Gastrocnemius medialis (tissue), 4 donors: ENCODE results near the gene SDC1.

Source experiments
- POLR2A ChIP-seq, 2 donors: fragments of 450-650 bp; IDR thresholded peaks; one replicate each; pipeline ENCODE4 v1.6.1; 2017; ENCODE audit warnings: antibody characterized with exemption in 2 of 2, mild to moderate bottlenecking in 2 of 2, moderate library complexity in 2 of 2
- TF ChIP-seq, protein P1 (sequence below), 5 experiments: fragments of 450-650 bp in 3 of 5; fragments of 200-600 bp in 2 of 5; sonication (generic) in 2 of 5; IDR thresholded peaks in 4 of 5; conservative IDR thresholded peaks in 1 of 5; 1 replicate in 4 of 5; 2 replicates in 1 of 5; pipeline ENCODE4 v1.5.1; 2016 to 2019; ENCODE audit warnings: antibody characterized with exemption in 5 of 5, mild to moderate bottlenecking in 3 of 5, moderate library complexity in 3 of 5

DNA sequence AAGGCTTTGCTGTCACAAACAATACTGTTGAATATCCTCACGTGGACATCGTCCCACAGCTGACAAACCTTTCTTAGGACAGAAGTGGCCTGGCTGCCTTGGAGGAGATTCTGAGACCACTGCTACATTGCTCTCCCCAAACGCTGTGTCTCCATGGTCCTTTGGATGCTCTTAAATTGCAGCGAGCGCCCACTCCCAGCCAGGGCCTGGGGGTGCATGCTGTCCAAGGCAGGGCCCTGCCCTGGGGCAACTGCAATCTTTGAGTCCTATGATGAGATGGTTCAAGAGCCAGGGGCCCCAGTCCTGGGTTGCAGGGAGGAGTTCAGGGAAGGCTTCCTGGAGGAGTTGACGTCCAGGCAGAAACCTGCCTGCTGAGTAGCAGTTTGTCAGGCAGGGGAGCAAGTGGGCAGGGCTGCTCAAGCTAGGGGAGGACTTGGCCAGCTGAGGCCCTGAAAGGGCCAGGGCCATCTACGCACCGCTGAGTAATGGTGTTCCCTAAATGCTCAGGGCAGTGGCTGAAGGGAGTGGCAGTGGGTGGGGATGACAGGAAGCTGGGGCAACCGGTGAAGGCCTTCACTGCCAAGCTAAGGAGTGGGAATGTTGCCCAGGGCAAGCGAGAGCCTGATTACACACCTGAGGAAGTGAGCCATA is 10.8 kb upstream of the SDC1 start:
- TF ChIP-seq, protein P1, sequence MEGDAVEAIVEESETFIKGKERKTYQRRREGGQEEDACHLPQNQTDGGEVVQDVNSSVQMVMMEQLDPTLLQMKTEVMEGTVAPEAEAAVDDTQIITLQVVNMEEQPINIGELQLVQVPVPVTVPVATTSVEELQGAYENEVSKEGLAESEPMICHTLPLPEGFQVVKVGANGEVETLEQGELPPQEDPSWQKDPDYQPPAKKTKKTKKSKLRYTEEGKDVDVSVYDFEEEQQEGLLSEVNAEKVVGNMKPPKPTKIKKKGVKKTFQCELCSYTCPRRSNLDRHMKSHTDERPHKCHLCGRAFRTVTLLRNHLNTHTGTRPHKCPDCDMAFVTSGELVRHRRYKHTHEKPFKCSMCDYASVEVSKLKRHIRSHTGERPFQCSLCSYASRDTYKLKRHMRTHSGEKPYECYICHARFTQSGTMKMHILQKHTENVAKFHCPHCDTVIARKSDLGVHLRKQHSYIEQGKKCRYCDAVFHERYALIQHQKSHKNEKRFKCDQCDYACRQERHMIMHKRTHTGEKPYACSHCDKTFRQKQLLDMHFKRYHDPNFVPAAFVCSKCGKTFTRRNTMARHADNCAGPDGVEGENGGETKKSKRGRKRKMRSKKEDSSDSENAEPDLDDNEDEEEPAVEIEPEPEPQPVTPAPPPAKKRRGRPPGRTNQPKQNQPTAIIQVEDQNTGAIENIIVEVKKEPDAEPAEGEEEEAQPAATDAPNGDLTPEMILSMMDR (IDR thresholded peaks at IDR 0.05 in 4 of 5, conservative IDR thresholded peaks at IDR 0.05 in 1 of 5), result no peak
- no peak for TF ChIP-seq POLR2A (IDR thresholded peaks at IDR 0.05)
